OCI-LY7 (cell line): ENCODE data around the gene FYN. TPM values are rescaled to one million over a fixed set of nuclear protein-coding genes. Genes with fewer than 3 reads are reported as not detected.

Experiments
- BruUV-seq: library from RNA; stranded (reverse); fragments of 400-500 nt; replicated peaks from 2 replicates; lab custom pipeline; 2021; lab: Mats Ljungman, UMichigan
- CTCF ChIA-PET: fragments of 300-600 bp; sonication (Branson Sonifier 250); formaldehyde crosslinking; loops from one replicate; lab custom pipeline; 2022; ENCODE audit warnings: antibody characterized with exemption; ENCODE audit not compliant: unreplicated experiment; lab: Charles Lee
- POLR2A ChIA-PET: fragments of 300-600 bp; sonication (Branson Sonifier 250); formaldehyde crosslinking; loops from one replicate; lab custom pipeline; 2022; ENCODE audit warnings: antibody characterized with exemption; lab: Charles Lee
- DNase-seq: peaks from one replicate; pipeline ENCODE4 v3.0.0-alpha.2; 2015; ENCODE audit warnings: low spot score
- H2AFZ ChIP-seq: fragments of 200-600 bp; sonication (generic), shearing (Covaris generic); 2 replicates; pipeline ENCODE4 v1.6.1; 2014; ENCODE audit warnings: mild to moderate bottlenecking, antibody characterized with exemption, low read length, moderate library complexity
- H3K27ac ChIP-seq: fragments of 200-600 bp; sonication (generic); 2 replicates; pipeline ENCODE4 v1.5.1; 2014; ENCODE audit warnings: mixed run types, low read depth, mild to moderate bottlenecking, moderate library complexity, low read length, inconsistent platforms; ENCODE audit not compliant: poor library complexity, severe bottlenecking
- H3K36me3 ChIP-seq: fragments of 200-600 bp; sonication (generic); 2 replicates; pipeline ENCODE4 v1.6.1; 2014; ENCODE audit warnings: mild to moderate bottlenecking, antibody characterized with exemption, low read length, moderate library complexity, mixed read lengths; ENCODE audit not compliant: insufficient read depth
- H3K4me1 ChIP-seq: fragments of 200-600 bp; sonication (generic); 2 replicates; pipeline ENCODE4 v1.5.1; 2014; ENCODE audit warnings: mild to moderate bottlenecking, low read length; ENCODE audit not compliant: insufficient read depth, poor library complexity, severe bottlenecking
- H3K4me2 ChIP-seq: fragments of 200-600 bp; sonication (generic); 2 replicates; pipeline ENCODE4 v1.6.1; 2014; ENCODE audit warnings: mild to moderate bottlenecking, low read length
- H3K4me3 ChIP-seq: fragments of 200-600 bp; sonication (generic); 2 replicates; pipeline ENCODE4 v1.5.1; 2014; ENCODE audit warnings: mild to moderate bottlenecking, low read depth, low read length; ENCODE audit not compliant: poor library complexity, severe bottlenecking
- H3K79me2 ChIP-seq: fragments of 200-600 bp; sonication (generic); 2 replicates; pipeline ENCODE4 v1.6.1; 2016; ENCODE audit warnings: low read depth, mild to moderate bottlenecking, low read length, moderate library complexity, mixed read lengths; ENCODE audit not compliant: insufficient read depth
- H3K9me2 ChIP-seq: fragments of 200-600 bp; sonication (generic); 2 replicates; pipeline ENCODE4 v1.6.1; 2016; ENCODE audit warnings: mild to moderate bottlenecking, low read length, mixed read lengths; ENCODE audit not compliant: insufficient read depth
- H3K9me3 ChIP-seq: fragments of 200-600 bp; sonication (generic); 2 replicates; pipeline ENCODE4 v1.6.1; 2014; ENCODE audit warnings: mild to moderate bottlenecking, mixed run types, low read length, mixed read lengths
- H4K20me1 ChIP-seq: fragments of 200-600 bp; sonication (generic); 2 replicates; pipeline ENCODE4 v1.6.1; 2014; ENCODE audit warnings: mild to moderate bottlenecking, antibody characterized with exemption, low read length, moderate library complexity, mixed read lengths; ENCODE audit not compliant: insufficient read depth
- CTCF ChIP-seq: fragments of 200-600 bp; sonication (generic); conservative IDR thresholded peaks from 2 replicates; pipeline ENCODE4 v1.5.1; 2014; ENCODE audit warnings: mild to moderate bottlenecking, antibody characterized with exemption, low read length, moderate library complexity, mixed read lengths
- EZH2phosphoT487 ChIP-seq: fragments of 200-600 bp; sonication (generic); IDR thresholded peaks from 2 replicates; pipeline ENCODE4 v1.6.1; 2018; ENCODE audit warnings: low read depth, borderline replicate concordance, mild to moderate bottlenecking, mixed run types, antibody characterized with exemption, low read length, moderate library complexity, mixed read lengths
- intact Hi-C: fragments of 100-400 bp; cut with micrococcal nuclease; formaldehyde crosslinking; loops from one replicate; pipeline ENCODE4 v1.10.0; 2022; ENCODE audit not compliant: unreplicated experiment
- total RNA-seq, 2 experiments: library from RNA; depleted of rRNA in 1 of 2; stranded (reverse); fragments of >200 nt in 1 of 2; shearing (Covaris generic) in 1 of 2; gene quantifications; 2 replicates each; pipeline ENCODE4 v1.2.3, GENCODE V29; 2014 to 2022

Gene FYN
- total RNA-seq, 2 experiments from 2014 or later: 57.3 to 92.9 TPM

- Histone ChIP-seq H2AFZ (no peak overlapping the region), H4K20me1 (no peaks in the 10 kb centered on the region), H3K4me2 (no peak overlapping the region), H3K79me2 (0 out of 2 replicates have a peak, but pooled peaks cover 7% of the 10 kb centered on the region), H3K9me2 (no peaks in the 10 kb centered on the region), H3K4me3 (no peak overlapping the region), H3K4me1 (peaks cover 49% of the 10 kb centered on the region), H3K36me3 (peaks cover 10% of the 10 kb centered on the region; the same call in 1 of the 2 replicates), H3K9me3 (no peaks in the 10 kb centered on the region), H3K27ac (no peak overlapping the region)
- ChIA-PET CTCF (no interaction called here), POLR2A (interaction anchor here (0.5 to 0.7 kb wide), 2 partner anchors 18 to 87 kb away, joined by 3 read pairs; no protein-coding TSS in a partner anchor)
- TF ChIP-seq CTCF: no peak
- TF ChIP-seq EZH2phosphoT487: no peak
- no peak for DNase-seq
- intact Hi-C loops: loop anchor here (5.0 kb wide), 1 partner anchor 74 kb away; no protein-coding TSS in a partner anchor
- no TSS peak for BruUV-seq
Observed at GRCh38 chr6:111767752-111768430, 105.4 kb downstream of the FYN start.

GRCh38 chr6:111766201-111766857 is 106.9 kb downstream of the FYN start:
- Histone ChIP-seq H3K9me3 (no peaks in the 10 kb centered on the region), H3K36me3 (peaks cover 10% of the 10 kb centered on the region; the same call in 1 of the 2 replicates), H3K27ac (no peak overlapping the region), H3K79me2 (0 out of 2 replicates have a peak, but pooled peaks cover 7% of the 10 kb centered on the region), H4K20me1 (no peaks in the 10 kb centered on the region), H2AFZ (no peak overlapping the region), H3K9me2 (no peaks in the 10 kb centered on the region), H3K4me1 (peaks cover 64% of the 10 kb centered on the region), H3K4me2 (no peak overlapping the region), H3K4me3 (no peak overlapping the region)
- POLR2A ChIA-PET: interaction anchor here (0.7 to 0.9 kb wide), 3 partner anchors 13 to 85 kb away, joined by 3 read pairs; no protein-coding TSS in a partner anchor
- DNase-seq: no peak
- intact Hi-C loops: loop anchor here (5.0 kb wide), 1 partner anchor 76 kb away; no protein-coding TSS in a partner anchor
- no TSS peak for BruUV-seq
- CTCF ChIA-PET: interaction anchor here (0.6 kb wide), 1 partner anchor 25 kb away, joined by 3 read pairs; no protein-coding TSS in a partner anchor
- TF ChIP-seq CTCF (no peak), EZH2phosphoT487 (no peak)
